ENCODE measurements around the gene CAPN15.

CAPN15 gene

GRCh38 chr16:565419-566330 lies 38.2 kb downstream of the CAPN15 start:
- TF ChIP-seq SIN3A (IDR thresholded peaks at IDR 0.05; ENCODE audit: borderline replicate concordance, insufficient read depth, low read length) (no peak), FOXP2 (optimal IDR thresholded peaks at IDR 0.05; ENCODE audit: borderline replicate concordance, extremely low read depth, extremely low read length, insufficient read depth) (no peak), POLR2AphosphoS5 (IDR thresholded peaks at IDR 0.05; ENCODE audit: low read depth, low read length) (no peak), TAF1 (IDR thresholded peaks at IDR 0.05; ENCODE audit: borderline replicate concordance, insufficient read depth, low read length) (no peak), REST (IDR thresholded peaks at IDR 0.05; ENCODE audit: insufficient read depth in 1 of 2, low read depth in 2 of 2, low read length in 2 of 2) (no peak)

- TF ChIP-seq FOXP2 (optimal IDR thresholded peaks at IDR 0.05; ENCODE audit: borderline replicate concordance, extremely low read depth, extremely low read length, insufficient read depth), result peak; percentile 22
- TF ChIP-seq POLR2AphosphoS5 (IDR thresholded peaks at IDR 0.05; ENCODE audit: low read depth, low read length), result no peak
- no peak for TF ChIP-seq REST (IDR thresholded peaks at IDR 0.05; ENCODE audit: insufficient read depth in 1 of 2, low read depth in 2 of 2, low read length in 2 of 2)
These were observed 39.2 kb downstream of the CAPN15 start, which contains the start of gene NHLRC4 for GRCh38 chr16:566475-567372. NHLRC4 (plus strand) TSS chr16:567005; CDS start chr16:568048, 1,043 bp downstream.

GRCh38 chr16:567373-568256 lies 40.1 kb downstream of the CAPN15 start:
- no peak for TF ChIP-seq POLR2AphosphoS5 (IDR thresholded peaks at IDR 0.05; ENCODE audit: low read depth, low read length)
- TF ChIP-seq SIN3A (IDR thresholded peaks at IDR 0.05; ENCODE audit: borderline replicate concordance, insufficient read depth, low read length), result no peak
- TF ChIP-seq FOXP2 (optimal IDR thresholded peaks at IDR 0.05; ENCODE audit: borderline replicate concordance, extremely low read depth, extremely low read length, insufficient read depth), result no peak
- no peak for TF ChIP-seq TAF1 (IDR thresholded peaks at IDR 0.05; ENCODE audit: borderline replicate concordance, insufficient read depth, low read length)
- TF ChIP-seq REST (IDR thresholded peaks at IDR 0.05; ENCODE audit: insufficient read depth in 1 of 2, low read depth in 2 of 2, low read length in 2 of 2), result no peak

GRCh38 chr16:568401-569258 lies 41.1 kb downstream of the CAPN15 start:
- TF ChIP-seq REST (IDR thresholded peaks at IDR 0.05; ENCODE audit: insufficient read depth in 1 of 2, low read depth in 2 of 2, low read length in 2 of 2), result no peak
- TF ChIP-seq POLR2AphosphoS5 (IDR thresholded peaks at IDR 0.05; ENCODE audit: low read depth, low read length), result no peak
- no peak for TF ChIP-seq TAF1 (IDR thresholded peaks at IDR 0.05; ENCODE audit: borderline replicate concordance, insufficient read depth, low read length)
- TF ChIP-seq FOXP2 (optimal IDR thresholded peaks at IDR 0.05; ENCODE audit: borderline replicate concordance, extremely low read depth, extremely low read length, insufficient read depth), result no peak
- no peak for TF ChIP-seq SIN3A (IDR thresholded peaks at IDR 0.05; ENCODE audit: borderline replicate concordance, insufficient read depth, low read length)

All from PFSK-1 (cell line).